ENCODE measurements around the gene TTLL3.
A peak's percentile ranks its signal among the peaks of the same experiment; 100 is the strongest.
"Not testable (repeated sequence)": the region's sequence is repeated elsewhere in the genome, so short reads cannot be mapped to it uniquely, and the experiment has no call there.

Gene TTLL3

DNA sequence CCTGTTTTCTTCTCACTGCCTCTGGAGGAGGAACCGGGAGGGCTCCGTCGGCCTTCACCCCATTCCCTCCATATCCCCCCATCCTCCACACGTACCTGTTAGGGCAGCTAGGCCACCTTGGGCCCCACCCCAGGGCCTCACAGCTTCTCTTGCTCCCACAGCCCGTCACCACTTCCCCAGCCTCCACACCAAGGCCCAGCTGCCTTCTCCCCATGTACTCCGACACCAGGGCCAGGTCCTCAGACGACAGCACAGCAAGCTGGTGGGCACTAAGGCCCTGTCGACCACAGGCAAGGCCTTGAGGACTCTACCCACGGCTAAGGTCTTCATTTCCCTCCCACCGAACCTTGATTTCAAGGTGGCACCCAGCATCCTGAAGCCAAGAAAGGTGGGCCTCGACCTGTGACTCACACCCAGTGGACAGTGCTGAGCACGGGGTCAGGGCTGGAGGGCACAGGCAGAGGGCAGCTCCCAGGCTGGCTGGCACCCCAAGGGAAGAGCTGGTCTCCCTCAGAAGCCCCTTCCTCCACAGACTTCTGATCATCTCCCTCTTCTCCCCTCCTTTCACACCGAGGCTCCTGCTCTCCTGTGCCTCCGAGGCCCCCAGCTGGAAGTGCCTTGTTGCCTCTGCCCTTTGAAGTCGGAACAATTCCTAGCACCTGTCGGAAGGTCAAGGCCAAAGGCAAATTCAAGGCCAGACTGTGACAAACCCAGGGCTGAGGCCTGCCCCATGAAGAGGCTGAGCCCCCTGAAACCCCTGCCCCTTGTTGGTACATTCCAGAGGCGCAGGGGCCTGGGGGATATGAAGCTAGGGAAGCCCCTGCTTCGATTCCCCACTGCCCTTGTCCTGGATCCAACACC, 24.7 kb downstream of the TTLL3 start:
- DNase-seq (ENCODE audit: low read depth in 1 of 2, low spot score in 1 of 2): no peak

DNA sequence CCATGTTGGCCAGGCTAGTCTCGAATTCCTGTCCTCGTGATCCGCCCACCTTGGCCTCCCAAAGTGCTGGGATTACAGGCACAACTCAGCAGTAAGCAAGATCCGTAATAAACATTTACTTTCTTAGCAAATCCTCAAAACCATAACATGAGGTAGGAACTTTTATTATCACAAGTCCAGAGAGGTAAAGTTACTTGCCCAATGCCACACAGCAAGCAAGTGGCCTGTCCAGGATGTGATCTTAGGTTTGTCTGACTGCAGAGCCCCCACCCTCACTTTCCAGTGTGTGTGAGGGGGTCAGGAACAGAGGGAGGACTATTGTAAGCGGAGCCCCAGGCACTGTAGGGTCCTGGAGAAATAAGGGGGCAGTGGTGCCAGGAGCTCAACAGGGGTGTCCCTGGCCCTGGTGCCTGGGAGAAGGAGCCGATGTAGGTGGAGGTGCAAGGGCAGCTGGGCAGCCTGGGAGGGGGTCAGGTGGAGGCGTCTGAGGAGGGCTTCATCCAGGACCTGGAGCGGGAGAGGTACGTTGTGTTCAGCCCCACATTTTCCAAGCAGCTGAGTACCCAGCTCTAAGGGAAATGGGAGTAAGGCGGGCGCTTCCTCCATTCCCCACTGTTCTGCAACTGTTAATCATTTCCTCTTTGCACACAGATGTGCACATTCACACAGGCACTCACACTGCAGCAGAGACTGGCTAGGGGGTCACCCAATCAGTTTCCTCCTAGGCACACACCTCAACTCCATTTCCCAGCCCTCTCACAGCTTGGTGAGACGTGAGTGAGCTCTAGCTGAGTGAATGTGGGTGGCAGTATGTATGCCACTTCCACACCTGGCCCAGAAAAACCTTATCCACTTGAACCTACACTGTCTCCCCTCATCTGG, 27.9 kb downstream of the TTLL3 start:
- no peak for DNase-seq (ENCODE audit: low read depth in 1 of 2, low spot score in 1 of 2)

DNA sequence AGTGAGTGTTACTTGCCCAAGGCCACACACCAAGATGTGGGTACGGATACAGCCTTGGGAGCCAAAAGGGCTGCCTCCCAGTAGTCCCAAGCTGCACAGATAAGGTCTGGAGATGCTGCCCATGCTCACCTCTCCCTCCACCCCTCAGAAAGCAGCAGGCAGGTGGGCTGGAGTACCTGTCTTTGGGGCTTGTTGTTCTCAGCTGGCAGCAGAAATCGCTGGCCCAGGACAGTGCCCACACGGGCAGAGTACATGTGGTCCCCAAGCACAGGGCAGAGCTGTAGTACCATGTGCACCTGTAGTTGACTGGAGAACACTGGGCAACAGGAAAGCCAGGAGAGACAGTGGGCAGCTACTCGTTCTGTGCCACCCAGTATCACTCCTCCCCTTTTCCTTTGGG, 28.8 kb downstream of the TTLL3 start:
- DNase-seq (ENCODE audit: low read depth in 1 of 2, low spot score in 1 of 2): no peak

DNA sequence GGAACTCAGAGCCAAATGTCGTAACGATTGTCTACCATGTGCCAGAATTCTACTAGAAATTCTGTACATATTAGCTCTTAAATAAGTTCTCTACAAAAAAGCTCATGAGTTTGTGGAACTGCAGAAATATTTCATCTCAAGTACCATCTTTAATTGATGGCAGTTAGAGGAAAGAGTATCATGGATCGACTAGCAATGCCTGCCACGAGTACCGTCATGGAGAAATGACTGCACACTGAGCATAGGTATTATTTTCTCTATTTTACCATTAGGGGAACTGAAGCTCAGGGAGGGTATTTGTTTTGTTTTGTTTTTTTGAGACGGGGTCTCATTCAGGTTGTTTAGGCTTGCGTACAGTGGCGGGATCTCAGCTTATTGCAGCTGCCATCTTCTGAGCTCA, 31.0 kb downstream of the TTLL3 start:
- DNase-seq (ENCODE audit: low read depth in 1 of 2, low spot score in 1 of 2): no peak

DNA sequence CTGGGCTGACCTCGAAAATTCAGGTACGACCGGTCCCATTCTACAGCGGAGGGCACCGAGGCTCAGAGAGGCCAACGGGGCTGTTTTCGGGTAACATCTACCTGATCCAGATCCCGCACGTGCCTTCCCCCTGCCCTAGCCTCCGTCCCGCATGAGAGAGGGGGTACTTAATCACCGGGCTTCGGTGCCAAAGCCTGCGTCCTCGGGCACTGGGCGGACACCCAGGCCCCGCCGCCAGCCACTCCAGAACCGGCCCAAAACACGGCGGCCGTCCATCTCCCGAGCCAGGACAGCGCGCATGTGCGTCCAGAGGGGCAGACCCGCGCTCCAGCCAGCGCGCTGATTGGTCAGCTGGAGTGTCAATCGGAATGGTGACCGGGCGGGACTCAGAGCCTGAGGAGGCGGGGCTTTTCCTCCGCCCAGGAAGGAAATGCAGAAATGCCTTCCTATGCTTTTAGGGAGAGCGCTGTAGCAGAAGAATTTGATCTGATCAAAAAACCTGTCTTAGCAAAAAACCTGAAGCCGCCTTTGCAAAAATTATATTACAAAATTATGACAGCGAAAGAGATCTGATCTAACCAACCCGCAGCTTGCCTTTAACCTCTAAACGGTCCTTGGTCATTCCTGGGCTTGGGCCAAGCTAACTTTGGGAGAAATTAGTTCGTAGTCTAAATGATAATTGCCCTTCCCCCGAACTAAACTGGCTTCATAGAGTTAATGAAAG, 33.8 kb downstream of the TTLL3 start, which contains the start of gene RPUSD3:
Gene RPUSD3 (minus strand): TSS at position 294 of the 724 bp plus-strand sequence. CDS start 18 bp downstream, at position 276.
- peak; percentile 95 to 97 for DNase-seq (ENCODE audit: low read depth in 1 of 2, low spot score in 1 of 2)

DNA sequence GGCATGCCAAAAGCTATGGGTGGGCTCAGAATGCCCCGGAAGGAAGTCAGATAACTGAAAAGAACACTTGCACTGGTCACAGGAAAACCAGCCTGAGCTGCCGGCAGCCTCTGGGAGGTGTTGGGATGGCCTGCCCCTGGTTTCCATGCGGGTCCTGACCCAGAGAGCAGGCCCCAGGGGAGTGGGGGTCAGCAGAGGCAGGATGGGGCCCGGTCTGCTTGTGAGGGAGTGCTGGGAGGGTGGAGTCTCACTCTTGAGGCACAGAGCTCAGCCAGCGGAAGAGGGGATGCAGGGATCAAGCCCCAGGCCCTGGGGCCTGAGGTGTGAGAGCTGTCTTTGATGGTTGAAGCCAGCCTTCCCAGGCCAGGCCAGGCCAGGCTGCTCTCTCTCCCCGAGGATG, 36.2 kb downstream of the TTLL3 start:
- DNase-seq (ENCODE audit: low read depth in 1 of 2, low spot score in 1 of 2): no peak

DNA sequence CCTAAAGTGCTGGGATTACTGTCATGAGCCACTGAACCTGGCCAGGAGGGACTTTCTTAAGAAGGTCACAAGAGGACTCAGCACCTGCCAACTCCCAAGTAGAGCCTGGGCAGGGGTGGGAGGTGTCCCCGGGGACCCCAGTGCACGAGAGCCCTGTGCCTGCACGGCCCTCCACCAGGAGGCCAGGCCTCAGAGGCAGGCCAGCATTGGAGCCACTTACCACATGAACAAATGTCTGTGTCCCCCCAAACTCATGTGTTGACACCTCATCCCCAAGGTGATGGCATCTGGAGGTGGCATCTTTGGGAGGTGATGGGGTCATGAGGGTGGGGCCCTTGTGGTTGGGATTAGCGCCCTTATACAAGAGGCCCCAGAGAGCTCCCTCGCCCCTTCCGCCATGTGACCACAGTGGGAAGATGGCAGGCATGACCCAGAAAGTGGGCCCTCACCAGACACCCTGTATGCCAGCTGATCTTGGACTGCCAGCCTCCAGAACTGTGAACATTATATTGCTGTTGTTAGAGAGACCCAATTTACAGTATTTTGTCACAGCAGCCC, 36.9 kb downstream of the TTLL3 start:
- DNase-seq (ENCODE audit: low read depth in 1 of 2, low spot score in 1 of 2): no peak

DNA sequence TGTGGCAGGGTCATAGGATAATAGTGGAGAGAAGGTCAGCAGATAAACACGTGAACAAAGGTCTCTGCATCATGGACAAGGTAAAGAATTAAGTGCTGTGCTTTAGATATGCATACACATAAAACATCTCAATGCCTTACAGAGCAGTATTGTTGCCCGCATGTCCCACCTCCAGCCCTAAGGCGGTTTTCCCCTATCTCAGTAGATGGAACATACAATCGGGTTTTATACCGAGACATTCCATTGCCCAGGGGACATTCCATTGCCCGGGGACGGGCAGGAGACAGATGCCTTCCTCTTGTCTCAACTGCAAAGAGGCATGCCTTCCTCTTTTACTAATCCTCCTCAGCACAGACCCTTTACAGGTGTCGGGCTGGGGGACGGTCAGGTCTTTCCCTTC, 37.8 kb downstream of the TTLL3 start:
- not testable (repeated sequence) for DNase-seq (ENCODE audit: low read depth in 1 of 2, low spot score in 1 of 2)

DNA sequence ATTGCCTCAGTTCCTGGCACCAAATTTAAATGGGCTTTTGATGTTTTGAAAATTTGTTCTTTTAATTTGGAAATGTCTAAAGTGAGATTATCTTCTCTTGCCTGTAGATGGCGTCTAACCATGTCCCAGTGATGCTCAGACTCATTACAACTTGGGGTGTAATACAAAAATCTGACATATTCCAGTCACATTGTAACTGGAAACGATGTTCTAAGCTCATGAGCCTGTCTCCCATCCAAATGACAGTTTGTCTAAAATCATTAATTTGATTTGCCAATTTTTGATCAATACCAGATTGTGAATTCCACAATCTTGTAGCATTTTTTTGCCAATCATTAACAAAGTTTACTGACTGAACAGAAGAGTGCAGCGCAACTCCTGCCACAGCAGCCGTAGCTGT, 38.8 kb downstream of the TTLL3 start:
- not testable (repeated sequence) for DNase-seq (ENCODE audit: low read depth in 1 of 2, low spot score in 1 of 2)

DNA sequence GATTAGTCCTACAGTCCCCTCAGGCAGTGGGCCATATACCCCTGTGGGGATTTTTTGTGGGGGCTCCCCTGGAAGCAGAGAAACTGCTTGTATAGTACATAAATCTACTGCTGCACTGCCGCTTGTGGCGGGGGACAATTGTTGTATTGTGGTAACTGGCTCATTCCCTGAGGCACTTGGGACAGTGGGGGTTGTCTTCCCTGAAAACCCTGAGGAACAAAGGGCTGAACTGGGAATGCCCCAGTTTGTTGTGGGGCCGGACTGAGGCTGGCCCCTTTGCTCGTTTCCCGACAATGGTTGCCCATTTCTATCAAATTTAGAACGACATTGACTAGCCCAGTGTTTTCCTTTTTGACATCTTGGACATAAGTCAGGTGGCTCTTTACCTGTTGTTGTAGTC, 41.3 kb downstream of the TTLL3 start:
- not testable (repeated sequence) for DNase-seq (ENCODE audit: low read depth in 1 of 2, low spot score in 1 of 2)

DNA sequence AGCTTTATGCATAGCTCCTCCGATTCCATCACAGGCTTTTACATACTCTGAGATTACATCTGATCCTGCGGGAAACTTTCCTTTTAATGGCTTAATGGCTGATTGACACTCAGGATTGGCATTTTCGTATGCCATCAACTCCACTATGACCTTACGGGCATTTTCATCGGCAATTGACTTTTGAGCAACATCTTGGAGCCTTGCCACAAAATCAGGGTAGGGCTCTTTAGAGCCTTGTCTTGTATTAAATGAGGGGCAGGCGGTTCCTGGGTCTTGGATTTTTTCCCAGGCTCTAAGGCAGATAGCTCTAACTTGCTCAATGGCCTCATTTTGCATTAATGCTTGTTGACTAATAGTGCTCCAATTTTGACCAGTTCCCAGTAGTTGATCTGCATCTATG, 41.9 kb downstream of the TTLL3 start:
- not testable (repeated sequence) for DNase-seq (ENCODE audit: low read depth in 1 of 2, low spot score in 1 of 2)

DNA sequence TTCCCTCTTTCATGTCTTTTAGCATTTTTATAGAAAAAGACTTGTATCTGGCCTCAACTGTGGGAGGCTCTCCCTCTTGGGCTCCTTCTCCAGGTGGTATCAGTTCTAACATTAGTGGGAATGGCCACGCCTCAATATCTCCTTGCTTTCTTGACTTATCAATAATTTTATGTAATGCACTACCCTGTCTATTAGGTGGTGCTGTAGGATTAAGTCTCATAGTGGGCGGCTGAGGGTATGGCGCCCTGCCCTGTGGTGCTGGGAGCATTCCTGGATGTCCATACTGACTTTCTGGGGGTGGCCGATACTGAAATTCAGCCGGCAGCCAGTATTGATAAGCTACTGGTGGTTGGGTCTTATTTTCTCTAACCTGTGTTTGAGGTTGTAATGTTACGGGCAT, 42.5 kb downstream of the TTLL3 start:
- no peak for DNase-seq (ENCODE audit: low read depth in 1 of 2, low spot score in 1 of 2)

DNA sequence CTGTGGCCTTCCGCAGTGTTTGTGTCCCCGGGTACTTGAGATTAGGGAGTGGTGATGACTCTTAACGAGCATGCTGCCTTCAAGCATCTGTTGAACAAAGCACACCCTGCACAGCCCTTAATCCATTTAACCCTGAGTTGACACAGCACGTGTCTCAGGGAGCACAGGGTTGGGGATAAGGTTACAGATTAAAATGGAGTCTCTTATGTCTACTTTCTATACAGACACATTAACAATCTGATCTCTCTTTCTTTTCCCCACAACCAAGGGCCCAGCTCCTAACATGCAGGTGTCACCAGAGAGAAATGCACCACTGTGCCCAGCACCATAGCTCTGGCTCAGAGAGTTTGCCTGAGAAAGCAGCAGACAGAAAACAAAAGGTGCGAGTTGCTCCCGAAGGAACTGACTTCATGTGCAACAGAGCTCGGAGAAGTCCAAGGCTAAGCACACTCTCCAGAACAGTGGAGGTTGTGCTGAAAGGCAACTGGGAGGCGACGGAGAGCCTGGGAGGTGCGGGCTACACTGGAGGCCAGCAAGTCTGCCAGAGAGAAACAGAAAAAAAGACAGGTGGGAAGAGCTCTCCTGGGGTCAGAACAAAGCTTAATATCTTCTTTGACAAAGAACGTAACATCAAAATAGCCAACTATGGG, 44.4 kb downstream of the TTLL3 start:
- not testable (repeated sequence) for DNase-seq (ENCODE audit: low read depth in 1 of 2, low spot score in 1 of 2)

DNA sequence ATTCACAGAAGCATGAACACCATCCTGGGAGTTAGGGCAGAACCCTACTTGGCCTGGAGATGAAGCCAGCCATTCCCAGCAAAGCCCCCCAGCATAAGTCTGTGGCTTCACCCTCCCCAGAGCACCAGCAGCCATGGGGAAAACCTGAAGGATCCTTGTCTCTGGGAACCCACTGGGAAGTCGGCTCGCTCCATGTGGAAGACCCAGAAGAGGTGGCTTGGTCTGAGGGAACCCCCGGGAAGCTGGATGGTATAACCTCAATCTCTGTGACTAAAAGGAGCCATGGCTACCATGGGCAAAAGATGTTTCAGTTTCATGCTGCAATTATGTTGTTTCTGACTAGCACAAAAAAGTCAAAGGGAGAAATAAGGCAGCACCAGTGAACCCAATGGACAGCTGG, 45.5 kb downstream of the TTLL3 start:
- no peak for DNase-seq (ENCODE audit: low read depth in 1 of 2, low spot score in 1 of 2)

DNA sequence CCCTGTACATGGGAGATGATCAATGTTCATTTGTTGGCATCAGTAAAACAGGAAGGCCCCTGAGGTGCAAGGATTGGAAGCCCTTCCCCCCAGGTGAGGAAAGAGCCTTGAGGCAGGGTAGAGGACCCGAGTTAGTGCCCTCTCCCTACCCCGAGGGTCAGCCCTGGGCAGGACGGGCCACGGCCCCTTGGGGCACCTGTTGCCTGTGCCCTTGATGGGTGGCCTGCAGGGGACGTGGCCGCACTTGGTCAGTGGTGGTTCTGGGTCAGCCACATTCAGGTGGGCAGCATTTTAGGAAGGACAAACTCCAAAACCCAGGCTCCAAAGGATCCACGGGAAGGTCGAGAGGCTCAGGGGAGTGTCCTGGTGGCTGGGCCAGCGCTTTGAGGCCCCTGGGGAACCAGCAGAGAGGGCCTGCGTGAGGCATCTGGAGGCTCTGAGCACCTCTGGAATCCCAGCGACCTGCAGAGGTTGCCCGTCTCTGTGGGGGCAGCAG, 49.5 kb downstream of the TTLL3 start:
- DNase-seq (ENCODE audit: low read depth in 1 of 2, low spot score in 1 of 2): no peak

DNA sequence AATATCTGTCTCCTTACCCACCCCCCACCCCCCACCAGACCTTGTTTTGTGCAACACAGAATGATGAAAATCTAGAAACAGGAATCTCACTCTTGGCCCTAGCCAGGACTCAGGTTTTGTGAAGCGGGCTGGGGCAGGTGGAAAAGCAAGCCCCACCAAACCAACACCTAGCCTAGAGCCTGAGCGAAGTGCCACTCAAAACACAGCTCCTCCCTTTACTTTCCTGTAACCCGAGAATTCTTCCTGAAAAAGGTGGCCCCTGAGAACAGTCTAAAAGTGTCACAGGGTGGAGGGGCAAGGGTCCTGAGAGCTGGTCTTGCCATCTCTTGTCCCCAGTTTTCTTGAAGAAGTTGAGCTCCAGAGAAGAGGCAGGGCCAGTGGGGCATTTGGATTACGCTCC, 51.1 kb downstream of the TTLL3 start:
- DNase-seq (ENCODE audit: low read depth in 1 of 2, low spot score in 1 of 2): no peak

DNA sequence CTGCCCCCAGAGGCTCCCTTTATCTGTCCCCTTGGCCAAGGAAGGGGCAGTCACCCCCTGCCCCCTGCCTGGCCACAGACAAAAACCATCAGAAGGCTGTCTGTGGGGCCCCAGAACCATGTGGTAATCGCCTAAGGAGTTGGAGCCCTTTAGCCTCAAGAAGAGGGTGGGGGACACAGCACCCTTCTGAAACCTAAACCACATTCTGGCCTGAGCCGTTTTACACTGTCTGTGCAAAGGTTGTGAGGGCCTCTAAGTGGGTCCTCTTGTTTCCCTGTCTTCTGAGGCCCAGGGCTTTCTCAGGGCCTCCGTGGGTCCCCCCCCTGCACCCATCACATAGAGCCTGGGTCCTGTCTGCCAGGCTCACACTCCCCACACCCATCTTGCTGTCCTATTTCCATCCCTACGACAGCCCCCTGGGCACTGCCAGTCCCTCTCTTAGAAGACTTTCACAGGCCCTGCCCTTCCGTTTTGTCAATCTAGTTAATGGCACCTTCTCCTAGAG, 51.6 kb downstream of the TTLL3 start:
- DNase-seq (ENCODE audit: low read depth in 1 of 2, low spot score in 1 of 2): no peak

DNA sequence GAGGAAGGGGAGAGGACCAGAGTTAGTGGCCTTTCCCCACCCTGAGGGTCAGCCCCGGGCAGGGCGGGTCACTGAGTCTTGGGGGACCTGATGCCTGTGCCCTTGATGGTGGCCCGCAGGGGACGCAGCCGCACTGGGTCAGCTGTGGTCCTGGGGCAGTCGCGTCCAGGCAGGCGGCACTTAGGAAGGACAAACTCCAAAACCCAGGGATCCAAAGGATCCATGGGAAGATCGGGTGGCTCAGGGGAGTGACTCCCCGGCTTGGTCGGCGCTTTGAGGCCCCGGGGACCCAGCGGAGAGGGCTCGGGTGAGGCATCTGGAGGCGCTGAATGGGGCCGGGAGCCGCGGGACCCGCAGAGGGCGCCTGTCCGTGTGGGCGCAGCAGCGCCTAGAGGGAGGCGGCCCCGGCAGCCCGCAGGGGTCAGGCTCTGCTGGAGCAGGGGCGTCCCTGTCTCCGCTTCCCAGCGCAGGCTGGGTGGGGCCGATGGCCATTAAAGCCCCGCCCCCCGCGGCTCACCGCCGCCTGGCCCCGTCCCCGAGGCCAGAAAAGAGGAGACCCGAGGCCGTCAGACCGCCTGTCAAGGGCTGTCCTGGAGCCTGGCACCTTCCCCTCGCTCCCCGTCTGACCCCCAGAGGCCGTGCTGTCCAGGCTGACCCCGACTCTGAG, 52.5 kb downstream of the TTLL3 start:
- peak in 1 of 2 donors; percentile 27 for DNase-seq (ENCODE audit: low read depth in 1 of 2, low spot score in 1 of 2)

DNA sequence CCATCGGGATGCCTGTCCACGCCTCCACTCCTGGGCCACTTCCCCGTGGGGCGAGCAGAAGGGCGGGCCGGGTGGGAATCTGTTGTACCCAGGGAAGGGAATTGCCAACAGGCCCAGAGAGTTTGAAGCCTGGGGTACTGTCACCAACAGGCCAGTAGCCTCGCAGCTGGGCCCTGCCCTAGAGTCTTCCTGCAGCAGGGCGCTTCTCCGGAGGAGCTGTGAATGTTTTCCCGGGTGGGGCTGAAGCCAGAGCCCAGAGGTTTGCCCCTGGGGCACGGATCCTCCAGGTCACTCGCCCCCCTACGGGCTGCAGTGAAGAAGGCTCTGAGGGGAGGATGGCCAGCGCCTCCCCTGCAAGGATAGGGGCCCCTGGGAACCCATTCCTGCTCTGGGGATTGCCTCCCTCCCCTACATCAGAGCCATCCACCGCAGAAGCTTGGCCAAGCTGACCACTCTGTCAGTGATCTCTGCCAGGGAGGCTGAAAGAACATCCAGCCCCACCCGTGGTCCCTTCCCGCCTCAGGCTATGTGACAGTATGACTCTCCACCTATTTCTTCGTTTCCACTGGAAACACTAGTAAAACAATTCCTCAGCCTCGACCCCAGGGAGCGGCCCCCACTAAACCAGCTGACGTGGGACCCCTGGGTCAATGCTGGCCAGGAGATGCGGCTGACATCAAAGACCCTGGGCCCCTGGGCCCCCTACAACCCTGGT, 53.2 kb downstream of the TTLL3 start:
- DNase-seq (ENCODE audit: low read depth in 1 of 2, low spot score in 1 of 2): no peak
